HepG2 (cell line): Measurements from ENCODE around the gene FAM118B. TPM values are rescaled to one million over a fixed set of nuclear protein-coding genes. Genes with fewer than 3 reads are reported as not detected.

Experiments
- CHD2 ChIP-seq: IDR thresholded peaks from 2 replicates; pipeline ENCODE4 v1.6.1; 2011; ENCODE audit warnings: low read depth, low read length, improper control_type of control experiment
- CREM ChIP-seq, 2 experiments: sonication (generic) in 1 of 2; formaldehyde crosslinking in 1 of 2; IDR thresholded peaks; 2 replicates each; pipeline versions ENCODE4 v1.4.0 to v1.6.1; 2016 to 2020; ENCODE audit warnings: antibody characterized with exemption in 1 of 2, mild to moderate bottlenecking in 1 of 2, missing genetic modification reagents in 1 of 2
- GATA4 ChIP-seq: sonication (generic); IDR thresholded peaks from 2 replicates; pipeline ENCODE4 v1.6.1; 2016; ENCODE audit warnings: antibody characterized with exemption, low read depth, borderline replicate concordance
- GMEB2 ChIP-seq: IDR thresholded peaks from 2 replicates; pipeline ENCODE4 v1.6.1; 2016; ENCODE audit warnings: missing biosample characterization, missing genetic modification reagents, low read depth
- ISL2 ChIP-seq: sonication (generic); formaldehyde crosslinking; IDR thresholded peaks from 2 replicates; pipeline ENCODE4 v1.5.0; 2020; ENCODE audit warnings: missing genetic modification reagents
- NFAT5 ChIP-seq: sonication (generic); formaldehyde crosslinking; IDR thresholded peaks from 2 replicates; pipeline ENCODE4 v1.4.0; 2020; ENCODE audit warnings: missing genetic modification reagents
- NR0B2 ChIP-seq: sonication (generic); formaldehyde crosslinking; IDR thresholded peaks from 2 replicates; pipeline ENCODE4 v1.4.0; 2020; ENCODE audit warnings: mild to moderate bottlenecking, missing genetic modification reagents
- RFXANK ChIP-seq: IDR thresholded peaks from 2 replicates; pipeline ENCODE4 v1.6.1; 2016
- TAF1 ChIP-seq: sonication (generic); formaldehyde crosslinking; IDR thresholded peaks from 2 replicates; pipeline ENCODE4 v1.4.0; 2020; ENCODE audit warnings: missing genetic modification reagents
- ZGPAT ChIP-seq: IDR thresholded peaks from 2 replicates; pipeline ENCODE4 v1.6.1; 2016; ENCODE audit warnings: mild to moderate bottlenecking
- ZMYM4 ChIP-seq: sonication (generic); formaldehyde crosslinking; IDR thresholded peaks from 2 replicates; pipeline ENCODE4 v1.8.1; 2023; ENCODE audit warnings: mild to moderate bottlenecking, missing genetic modification reagents
- ZNF138 ChIP-seq: sonication (generic); formaldehyde crosslinking; IDR thresholded peaks from 2 replicates; pipeline ENCODE4 v1.5.0; 2020; ENCODE audit warnings: mild to moderate bottlenecking, low read depth, missing genetic modification reagents
- ZNF3 ChIP-seq: IDR thresholded peaks from 2 replicates; pipeline ENCODE4 v1.7.0; 2017; ENCODE audit warnings: inconsistent platforms
- ZNF720 ChIP-seq: sonication (generic); formaldehyde crosslinking; IDR thresholded peaks from 2 replicates; pipeline ENCODE4 v1.4.0; 2020; ENCODE audit warnings: missing genetic modification reagents
- ZNF790 ChIP-seq: sonication (generic); formaldehyde crosslinking; IDR thresholded peaks from 2 replicates; pipeline ENCODE4 v1.8.0; 2022; ENCODE audit warnings: missing genetic modification reagents, mild to moderate bottlenecking, borderline replicate concordance
- polyA plus RNA-seq, 8 experiments: library from polyadenylated mRNA; depleted of rRNA in 3 of 8; stranded (reverse) in 7 of 8; unstranded in 1 of 8; fragments of >200 nt; fragmentation: Illumina TruSeq in 4 of 8; extraction: Trizol in 4 of 8; gene quantifications; 2 replicates each; pipeline versions ENCODE4 v1.2.1 to v1.2.3, GENCODE V29; 2011 to 2016; ENCODE audit warnings: low read depth in 4 of 8, missing spikeins in 1 of 8, mixed read lengths in 1 of 8; ENCODE audit not compliant: insufficient read depth in 1 of 8
- total RNA-seq, 5 experiments: library from RNA; depleted of rRNA; stranded (reverse); fragments of >200 nt; fragmentation: Illumina TruSeq; extraction: Trizol; gene quantifications; 2 replicates each; pipeline ENCODE4 v1.2.3, GENCODE V29; 2016; ENCODE audit warnings: low read depth in 1 of 5

The FAM118B gene
- total and polyA plus RNA-seq, 2 of the 13 experiments (the other 11 are each of a cell fraction or from before 2014, with no cell fraction given), result 10.2 to 25.7 TPM

- no peak for TF ChIP-seq NFAT5
- no peak for TF ChIP-seq CHD2
- TF ChIP-seq ZNF3 (CRISPR knock-in tag), result no peak
- TF ChIP-seq GATA4, result no peak
- TF ChIP-seq RFXANK, result no peak
- no peak for TF ChIP-seq CREM (IDR thresholded peaks at IDR 0.05)
- TF ChIP-seq CREM (CRISPR knock-in tag; IDR thresholded peaks at IDR 0.05), result no peak
- TF ChIP-seq GMEB2 (CRISPR knock-in tag), result no peak
- no peak; the same call in 1 of the 2 replicates for TF ChIP-seq ZMYM4 (CRISPR knock-in tag)
- TF ChIP-seq ZGPAT (CRISPR knock-in tag), result no peak
- no peak for TF ChIP-seq TAF1 (CRISPR knock-in tag)
- TF ChIP-seq NR0B2 (CRISPR knock-in tag), result no peak
- no peak for TF ChIP-seq ZNF720 (CRISPR knock-in tag)
- TF ChIP-seq ZNF138 (CRISPR knock-in tag), result no peak
- 0 out of 2 replicates have a peak, but pooled peaks have one; percentile 17 for TF ChIP-seq ISL2
- TF ChIP-seq ZNF790 (CRISPR knock-in tag), result no peak
These were observed 26.1 kb upstream of the FAM118B start (continued) for GRCh38 chr11:126185259-126186024.
